ENCODE results near the gene SDK2.

GRCh38 chr17:73323409-73324159, 320.7 kb downstream of the SDK2 start:
- TF ChIP-seq, protein P1, sequence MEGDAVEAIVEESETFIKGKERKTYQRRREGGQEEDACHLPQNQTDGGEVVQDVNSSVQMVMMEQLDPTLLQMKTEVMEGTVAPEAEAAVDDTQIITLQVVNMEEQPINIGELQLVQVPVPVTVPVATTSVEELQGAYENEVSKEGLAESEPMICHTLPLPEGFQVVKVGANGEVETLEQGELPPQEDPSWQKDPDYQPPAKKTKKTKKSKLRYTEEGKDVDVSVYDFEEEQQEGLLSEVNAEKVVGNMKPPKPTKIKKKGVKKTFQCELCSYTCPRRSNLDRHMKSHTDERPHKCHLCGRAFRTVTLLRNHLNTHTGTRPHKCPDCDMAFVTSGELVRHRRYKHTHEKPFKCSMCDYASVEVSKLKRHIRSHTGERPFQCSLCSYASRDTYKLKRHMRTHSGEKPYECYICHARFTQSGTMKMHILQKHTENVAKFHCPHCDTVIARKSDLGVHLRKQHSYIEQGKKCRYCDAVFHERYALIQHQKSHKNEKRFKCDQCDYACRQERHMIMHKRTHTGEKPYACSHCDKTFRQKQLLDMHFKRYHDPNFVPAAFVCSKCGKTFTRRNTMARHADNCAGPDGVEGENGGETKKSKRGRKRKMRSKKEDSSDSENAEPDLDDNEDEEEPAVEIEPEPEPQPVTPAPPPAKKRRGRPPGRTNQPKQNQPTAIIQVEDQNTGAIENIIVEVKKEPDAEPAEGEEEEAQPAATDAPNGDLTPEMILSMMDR (IDR thresholded peaks at IDR 0.05) = no peak
- TF ChIP-seq MAX (IDR thresholded peaks at IDR 0.05; ENCODE audit: low read depth) = no peak
- no peak for TF ChIP-seq FOXJ3 (CRISPR knock-in tag; IDR thresholded peaks at IDR 0.05)
- TF ChIP-seq, protein P2, sequence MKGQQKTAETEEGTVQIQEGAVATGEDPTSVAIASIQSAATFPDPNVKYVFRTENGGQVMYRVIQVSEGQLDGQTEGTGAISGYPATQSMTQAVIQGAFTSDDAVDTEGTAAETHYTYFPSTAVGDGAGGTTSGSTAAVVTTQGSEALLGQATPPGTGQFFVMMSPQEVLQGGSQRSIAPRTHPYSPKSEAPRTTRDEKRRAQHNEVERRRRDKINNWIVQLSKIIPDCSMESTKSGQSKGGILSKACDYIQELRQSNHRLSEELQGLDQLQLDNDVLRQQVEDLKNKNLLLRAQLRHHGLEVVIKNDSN (IDR thresholded peaks at IDR 0.05; ENCODE audit: borderline replicate concordance, low read depth) = no peak
- TF ChIP-seq EZH2phosphoT487 (IDR thresholded peaks at IDR 0.05; ENCODE audit: borderline replicate concordance, low read depth) = no peak
- TF ChIP-seq, protein P3, sequence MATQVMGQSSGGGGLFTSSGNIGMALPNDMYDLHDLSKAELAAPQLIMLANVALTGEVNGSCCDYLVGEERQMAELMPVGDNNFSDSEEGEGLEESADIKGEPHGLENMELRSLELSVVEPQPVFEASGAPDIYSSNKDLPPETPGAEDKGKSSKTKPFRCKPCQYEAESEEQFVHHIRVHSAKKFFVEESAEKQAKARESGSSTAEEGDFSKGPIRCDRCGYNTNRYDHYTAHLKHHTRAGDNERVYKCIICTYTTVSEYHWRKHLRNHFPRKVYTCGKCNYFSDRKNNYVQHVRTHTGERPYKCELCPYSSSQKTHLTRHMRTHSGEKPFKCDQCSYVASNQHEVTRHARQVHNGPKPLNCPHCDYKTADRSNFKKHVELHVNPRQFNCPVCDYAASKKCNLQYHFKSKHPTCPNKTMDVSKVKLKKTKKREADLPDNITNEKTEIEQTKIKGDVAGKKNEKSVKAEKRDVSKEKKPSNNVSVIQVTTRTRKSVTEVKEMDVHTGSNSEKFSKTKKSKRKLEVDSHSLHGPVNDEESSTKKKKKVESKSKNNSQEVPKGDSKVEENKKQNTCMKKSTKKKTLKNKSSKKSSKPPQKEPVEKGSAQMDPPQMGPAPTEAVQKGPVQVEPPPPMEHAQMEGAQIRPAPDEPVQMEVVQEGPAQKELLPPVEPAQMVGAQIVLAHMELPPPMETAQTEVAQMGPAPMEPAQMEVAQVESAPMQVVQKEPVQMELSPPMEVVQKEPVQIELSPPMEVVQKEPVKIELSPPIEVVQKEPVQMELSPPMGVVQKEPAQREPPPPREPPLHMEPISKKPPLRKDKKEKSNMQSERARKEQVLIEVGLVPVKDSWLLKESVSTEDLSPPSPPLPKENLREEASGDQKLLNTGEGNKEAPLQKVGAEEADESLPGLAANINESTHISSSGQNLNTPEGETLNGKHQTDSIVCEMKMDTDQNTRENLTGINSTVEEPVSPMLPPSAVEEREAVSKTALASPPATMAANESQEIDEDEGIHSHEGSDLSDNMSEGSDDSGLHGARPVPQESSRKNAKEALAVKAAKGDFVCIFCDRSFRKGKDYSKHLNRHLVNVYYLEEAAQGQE (IDR thresholded peaks at IDR 0.05; ENCODE audit: low read depth, low read length) = no peak
- no peak for TF ChIP-seq IRF3 (IDR thresholded peaks at IDR 0.05; ENCODE audit: low read depth, low read length)
- no peak for TF ChIP-seq TAF1 (IDR thresholded peaks at IDR 0.05; ENCODE audit: borderline replicate concordance, low read depth, low read length)
- no peak for TF ChIP-seq NRF1 (IDR thresholded peaks at IDR 0.05; ENCODE audit: low read depth, low read length)
- TF ChIP-seq POLR2AphosphoS5 (IDR thresholded peaks at IDR 0.05; ENCODE audit: low read depth, low read length) = no peak
- TF ChIP-seq TCF12 (IDR thresholded peaks at IDR 0.05) = no peak
- no peak for TF ChIP-seq CHD2 (IDR thresholded peaks at IDR 0.05; ENCODE audit: low read length, partially characterized antibody)
